ENCODE results near the gene CDC23.
A peak's percentile ranks its signal among the peaks of the same experiment; 100 is the strongest.

DNA sequence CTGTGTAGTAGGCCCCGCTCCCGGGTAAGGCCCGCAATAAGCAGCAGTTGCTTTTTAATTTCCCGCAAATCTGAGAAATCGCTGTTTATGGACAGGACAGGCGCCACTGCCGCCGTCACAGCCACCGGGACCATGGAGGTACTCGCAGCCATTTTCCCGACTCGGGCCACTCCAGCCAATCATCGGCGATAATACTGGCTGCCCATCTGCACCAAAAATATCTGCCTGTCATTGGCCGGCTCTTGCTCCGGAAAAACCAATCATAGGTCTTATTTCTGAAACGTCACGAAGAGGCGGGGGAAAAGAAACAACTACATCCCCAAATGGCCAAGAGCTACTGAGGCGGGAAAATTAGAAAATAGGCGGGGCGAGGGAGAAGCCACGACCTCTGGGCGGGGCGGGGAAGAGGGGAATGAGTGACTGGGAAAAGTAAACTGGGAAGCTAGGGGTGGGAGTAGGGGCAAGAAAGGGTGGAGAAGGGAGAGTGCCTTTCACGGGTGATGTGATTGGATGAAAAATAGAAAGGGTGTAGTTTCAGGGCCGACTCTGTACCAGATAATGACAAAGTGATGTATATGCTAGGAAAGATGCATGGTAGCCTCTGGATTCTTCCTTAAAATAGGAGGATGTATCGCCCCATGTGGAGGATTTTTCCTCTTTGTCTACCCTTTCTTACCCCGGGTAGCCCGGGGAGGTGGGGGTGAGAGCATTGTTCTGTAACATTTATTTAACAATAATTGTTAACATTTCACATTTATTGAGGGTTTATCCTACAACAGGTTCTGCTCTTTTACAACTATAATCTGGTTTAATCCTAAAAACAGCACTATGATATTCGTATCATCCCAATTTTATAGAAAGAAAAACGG lies at the start of gene CDC23:
- TF ChIP-seq POLR2AphosphoS5 (IDR thresholded peaks at IDR 0.05) (peak; percentile 77 to 87 (median 82)), POLR2A (IDR thresholded peaks at IDR 0.05) (peak; percentile 34 to 66), EP300 (IDR thresholded peaks at IDR 0.05) (no peak)
- TF ChIP-seq, protein P1, sequence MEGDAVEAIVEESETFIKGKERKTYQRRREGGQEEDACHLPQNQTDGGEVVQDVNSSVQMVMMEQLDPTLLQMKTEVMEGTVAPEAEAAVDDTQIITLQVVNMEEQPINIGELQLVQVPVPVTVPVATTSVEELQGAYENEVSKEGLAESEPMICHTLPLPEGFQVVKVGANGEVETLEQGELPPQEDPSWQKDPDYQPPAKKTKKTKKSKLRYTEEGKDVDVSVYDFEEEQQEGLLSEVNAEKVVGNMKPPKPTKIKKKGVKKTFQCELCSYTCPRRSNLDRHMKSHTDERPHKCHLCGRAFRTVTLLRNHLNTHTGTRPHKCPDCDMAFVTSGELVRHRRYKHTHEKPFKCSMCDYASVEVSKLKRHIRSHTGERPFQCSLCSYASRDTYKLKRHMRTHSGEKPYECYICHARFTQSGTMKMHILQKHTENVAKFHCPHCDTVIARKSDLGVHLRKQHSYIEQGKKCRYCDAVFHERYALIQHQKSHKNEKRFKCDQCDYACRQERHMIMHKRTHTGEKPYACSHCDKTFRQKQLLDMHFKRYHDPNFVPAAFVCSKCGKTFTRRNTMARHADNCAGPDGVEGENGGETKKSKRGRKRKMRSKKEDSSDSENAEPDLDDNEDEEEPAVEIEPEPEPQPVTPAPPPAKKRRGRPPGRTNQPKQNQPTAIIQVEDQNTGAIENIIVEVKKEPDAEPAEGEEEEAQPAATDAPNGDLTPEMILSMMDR (IDR thresholded peaks at IDR 0.05) = no peak
